HG02840 (cell line): ENCODE measurements around the gene BIN1.

ENCODE experiments used
- ATAC-seq: cut with Tn5 transposase; IDR thresholded peaks from one replicate; pipeline ENCODE4 v1.9.1; 2021; ENCODE audit warnings: mild to moderate bottlenecking, moderate library complexity, moderate number of reproducible peaks; ENCODE audit not compliant: unreplicated experiment, low FRiP score

Gene BIN1

DNA sequence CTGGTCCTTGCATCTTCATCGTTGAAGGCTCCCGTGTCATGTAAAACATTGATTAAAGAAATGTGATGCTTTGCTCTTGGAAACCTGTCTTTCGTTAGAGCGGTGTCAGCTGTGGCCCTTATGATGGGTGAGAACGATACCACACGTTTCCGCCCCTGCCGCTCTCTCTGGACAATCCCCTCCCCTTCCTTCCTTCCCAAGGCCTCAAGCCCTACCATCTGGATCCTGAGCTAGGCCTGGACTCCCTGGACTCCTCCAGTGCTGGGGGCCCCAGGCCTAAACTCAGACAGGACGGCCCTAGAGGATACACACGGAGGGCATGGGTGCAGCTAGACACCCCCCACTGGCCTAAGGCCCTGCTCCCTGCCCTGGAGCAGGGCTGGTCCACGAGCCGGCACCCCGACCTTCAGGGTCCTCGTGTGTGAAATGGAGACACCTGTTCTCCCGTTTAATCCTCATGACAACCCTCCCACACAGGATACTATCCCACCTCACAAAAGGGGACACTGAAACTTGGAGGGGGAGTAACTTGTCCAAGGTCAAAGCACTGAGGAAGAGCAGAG is 13.2 kb downstream of the BIN1 start:
- ATAC-seq, result no peak

DNA sequence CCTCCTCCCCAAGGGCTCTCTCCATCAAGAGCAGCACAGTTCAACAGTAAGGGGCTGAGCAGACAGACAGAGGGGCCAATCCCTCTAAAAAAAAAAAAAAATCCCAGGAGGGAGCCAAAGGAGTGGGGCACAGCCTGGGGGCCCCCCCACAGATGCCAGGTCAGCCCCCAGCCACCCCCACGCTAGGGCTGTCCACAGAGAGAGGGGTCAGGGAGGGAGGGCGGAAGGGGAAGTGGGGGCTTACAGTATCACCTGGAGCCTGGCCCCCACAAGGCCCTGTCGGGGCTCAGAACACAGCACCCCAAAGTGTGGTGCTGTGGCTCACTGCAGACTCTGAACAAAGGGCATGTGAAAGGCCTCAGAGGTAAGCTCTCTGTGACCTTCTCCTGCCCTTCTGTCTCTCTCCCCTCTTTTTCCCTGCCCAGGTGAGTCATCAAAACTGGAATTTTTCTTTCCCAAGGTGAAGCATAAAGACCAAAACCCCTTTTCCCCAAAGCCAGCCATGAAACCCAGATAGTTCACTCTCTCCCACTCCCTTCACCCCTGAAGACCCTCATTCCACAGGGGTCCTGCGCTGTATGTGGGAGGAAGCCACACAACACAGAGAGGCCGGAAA is 13.9 kb downstream of the BIN1 start:
- ATAC-seq, result no peak

DNA sequence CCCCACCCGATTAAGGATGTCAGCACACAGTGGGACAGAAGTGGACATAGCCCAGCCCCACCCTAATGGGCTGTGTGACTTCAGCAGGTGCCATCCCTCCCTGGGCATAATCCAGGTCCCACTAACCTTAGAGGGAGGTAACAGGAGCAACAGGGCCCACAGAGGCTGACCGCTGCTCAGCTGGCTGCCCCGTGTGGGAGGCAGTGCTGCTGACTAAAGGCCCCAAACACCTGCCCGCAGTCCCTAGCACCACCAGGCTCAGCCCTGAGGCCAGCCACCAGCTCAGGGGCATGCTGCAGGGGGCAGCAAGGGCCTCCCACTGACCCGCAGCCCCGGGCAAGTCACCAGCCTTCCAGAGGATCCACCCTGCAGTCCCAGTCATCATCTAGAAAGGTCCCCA is 14.6 kb downstream of the BIN1 start:
- ATAC-seq, result no peak

DNA sequence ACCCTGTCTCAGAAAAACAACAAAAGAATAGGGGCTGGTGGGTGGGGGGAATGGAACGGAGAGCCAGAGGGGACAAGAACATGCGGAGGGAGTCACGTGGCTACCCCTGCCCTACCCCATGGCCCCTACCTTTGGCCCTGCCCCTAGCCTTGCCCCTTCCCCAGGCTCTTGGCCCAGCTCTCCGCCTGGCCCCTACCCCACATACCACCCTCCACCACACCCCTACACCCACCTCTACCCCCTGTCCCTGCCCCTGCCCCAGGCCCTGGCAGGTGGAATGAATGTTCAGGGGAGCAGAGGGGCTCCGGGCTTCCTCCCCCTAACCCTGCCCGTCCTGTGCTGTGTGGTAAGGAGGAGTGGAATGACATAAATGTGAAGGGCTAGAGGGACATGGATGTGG is 15.1 kb downstream of the BIN1 start:
- ATAC-seq, result no peak

DNA sequence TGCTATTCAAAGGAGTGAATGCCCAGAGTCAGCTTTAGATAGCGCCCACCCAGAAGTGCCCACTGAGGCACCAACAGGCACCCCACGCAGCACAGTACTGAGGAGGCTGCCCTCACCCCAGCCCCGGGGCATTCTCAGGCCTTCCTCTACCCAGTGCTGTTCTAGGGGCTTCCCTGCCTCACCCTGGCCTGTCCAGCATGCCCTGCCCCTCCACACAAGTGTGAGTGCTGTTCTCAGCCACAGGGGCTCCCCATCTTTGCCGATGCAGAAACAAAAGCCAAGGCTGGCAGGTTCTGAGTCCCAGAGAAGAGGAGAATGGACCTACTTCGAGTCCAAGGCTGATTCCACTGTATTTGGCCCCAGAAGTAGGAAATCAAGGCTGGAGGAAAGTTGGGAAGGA is 15.8 kb downstream of the BIN1 start:
- no peak for ATAC-seq

DNA sequence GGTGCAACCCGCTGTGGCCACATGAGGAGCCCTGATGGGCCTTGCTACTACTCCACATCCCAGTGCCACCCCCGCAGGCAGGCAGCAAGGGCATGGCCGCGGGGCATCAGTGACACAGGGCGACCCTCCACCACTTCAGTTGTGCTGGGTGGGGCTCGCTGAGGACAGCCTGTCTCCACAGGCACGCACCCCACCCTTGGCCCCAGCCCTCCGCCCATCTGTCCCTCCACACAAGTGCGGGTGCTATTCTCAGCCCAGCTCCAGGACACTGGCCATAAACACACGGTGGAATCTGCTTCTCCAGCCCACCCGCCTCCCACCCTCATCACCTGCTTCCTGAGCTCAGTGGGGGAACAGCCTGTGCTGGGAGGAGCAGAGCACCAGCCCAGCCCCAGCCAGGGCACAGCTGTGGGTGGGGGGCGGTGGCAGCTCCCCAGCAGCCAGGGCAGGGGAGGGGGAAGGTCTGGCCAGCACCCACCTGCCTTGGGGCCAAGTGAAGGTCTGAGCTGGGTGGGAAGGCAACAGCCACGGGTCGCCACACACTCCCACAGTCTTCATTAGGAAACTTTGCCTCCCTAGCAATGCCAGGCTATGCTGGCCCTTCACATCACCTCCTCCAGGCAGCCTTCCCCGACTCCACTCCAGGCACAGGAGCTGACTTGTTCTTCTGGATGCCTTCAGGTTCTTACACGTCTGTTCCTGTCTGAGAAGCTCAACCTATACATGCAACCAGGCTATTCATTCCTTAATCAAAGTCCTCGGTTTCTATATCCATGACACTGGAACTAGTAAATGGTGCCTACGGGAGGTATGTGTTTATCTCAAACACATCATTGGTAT is 16.5 kb downstream of the BIN1 start:
- no peak for ATAC-seq

DNA sequence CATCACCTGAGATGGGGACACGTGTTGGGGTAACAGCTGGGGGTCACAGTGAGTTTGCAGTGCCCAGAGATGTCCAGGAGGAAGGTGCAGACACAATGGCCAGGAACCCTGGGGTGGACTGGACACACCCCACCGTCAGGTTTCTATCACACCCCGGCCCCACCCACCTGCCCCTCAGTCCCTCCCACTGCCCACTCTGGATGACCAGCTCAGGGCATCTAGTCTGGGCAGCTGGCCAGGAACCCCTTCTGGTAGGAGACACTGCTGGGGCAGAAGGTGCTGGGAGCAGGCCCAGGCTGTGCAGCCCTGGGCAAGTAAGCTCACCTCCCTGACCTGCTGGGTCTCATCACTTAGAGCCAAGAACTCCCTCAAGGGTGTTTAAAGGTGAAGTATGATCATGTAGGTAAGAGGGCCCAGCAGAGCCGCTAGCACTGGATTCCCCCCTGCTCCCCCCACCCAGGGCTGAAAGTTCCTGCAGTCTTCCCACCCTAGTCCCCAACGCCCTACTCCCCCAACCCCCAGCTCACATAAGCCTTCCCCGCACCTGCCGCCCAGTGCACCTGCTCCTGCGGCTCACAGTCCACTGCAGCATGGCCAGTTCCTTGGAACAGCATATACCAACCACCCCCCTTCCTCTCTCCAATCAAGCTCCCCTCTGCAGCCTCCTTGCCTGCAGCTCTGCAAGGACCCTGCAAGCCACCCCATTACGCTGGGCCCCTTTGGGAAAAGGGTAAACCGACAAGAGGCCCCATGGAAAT is 17.3 kb downstream of the BIN1 start:
- ATAC-seq, result no peak

DNA sequence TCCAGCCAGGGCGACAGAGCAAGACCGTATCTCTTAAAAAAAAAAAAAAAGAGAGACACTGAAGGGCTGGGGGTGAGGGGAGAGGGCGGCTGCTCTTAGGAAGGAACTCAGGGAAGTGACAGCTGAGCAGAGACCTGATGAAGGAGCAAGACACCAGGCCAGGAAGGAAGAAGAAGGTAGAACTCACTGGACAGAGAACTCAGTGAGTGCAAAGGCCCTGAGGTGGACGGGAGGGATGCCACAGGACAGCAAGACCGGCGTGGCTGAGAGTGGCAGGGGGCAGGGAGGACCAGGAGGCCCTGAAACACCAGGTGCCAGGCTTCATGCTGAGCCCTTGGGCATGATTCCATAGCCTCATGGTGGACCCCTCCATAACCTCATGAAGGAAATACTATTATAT is 18.2 kb downstream of the BIN1 start:
- no peak for ATAC-seq

DNA sequence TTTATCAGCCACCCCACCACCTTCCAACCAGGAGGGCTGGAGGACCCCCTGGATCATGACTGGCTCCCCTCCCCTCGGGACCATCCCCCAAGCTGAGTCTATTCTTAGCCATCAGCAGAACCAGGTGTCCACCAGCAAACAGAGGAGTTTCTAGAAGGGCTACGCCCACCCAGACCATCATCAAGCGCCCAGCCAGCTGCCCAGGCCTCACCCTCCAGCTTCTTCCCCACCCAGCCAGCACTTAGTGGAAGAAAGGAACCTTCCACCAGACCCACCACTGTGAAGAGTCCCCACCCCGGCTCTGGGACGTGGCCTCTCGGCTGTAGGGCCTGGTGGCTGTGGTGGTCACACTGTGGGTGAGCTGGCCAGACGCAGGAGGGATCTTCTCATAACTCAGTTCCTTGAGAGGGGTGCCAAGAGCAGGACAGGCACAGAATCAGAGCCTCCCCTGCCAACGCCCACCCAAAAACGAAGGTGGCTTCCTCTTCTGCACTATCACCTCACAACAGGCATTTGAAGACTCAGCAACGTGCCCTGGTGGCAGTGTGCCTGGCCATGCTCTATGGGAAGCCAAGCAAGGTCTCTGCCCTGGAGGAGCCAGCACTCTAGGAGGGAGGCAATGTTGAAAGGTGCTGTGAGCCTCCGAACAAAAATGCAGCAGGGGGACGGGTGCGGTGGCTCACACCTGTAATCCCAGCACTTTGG is 19.0 kb downstream of the BIN1 start:
- no peak for ATAC-seq

DNA sequence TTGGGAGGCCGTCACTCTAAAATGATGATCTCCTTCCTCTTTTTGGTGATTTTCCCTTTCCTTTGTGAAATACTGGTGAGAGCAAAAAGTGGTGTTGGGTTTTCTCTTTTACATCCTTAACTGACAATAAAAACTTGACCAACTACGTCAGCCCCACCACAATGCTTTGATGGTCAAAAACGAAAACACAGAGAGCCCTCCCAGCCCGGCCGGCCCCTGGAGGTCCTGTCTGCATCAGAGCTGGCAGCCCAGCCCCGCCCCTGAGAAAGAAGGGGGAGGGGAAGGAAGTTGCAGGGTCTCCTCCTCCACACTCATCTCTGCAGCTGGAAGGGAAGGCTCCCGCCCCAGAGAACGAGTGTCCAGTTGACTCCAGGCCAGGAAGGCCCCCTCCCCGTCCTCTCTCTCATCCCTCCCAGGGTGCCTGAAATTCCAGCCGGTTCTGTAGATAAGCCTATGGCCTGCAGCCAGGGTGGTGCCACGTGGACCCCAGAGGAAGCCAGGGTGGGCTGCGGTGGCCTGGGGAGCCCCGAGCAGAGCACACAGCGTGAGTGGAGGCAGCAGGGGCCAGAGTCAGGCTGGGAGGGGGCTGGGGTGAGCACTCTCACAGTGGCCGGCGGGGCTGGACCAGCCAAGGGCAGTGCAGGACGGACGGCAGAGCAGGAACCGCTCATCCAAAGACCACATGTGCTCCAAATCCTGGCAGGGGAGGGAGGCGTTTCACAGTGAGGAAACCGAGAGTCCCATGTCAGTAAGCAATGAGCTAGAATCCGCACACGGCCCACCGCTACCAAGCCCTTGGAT is 19.8 kb downstream of the BIN1 start:
- ATAC-seq, result peak; percentile 64

DNA sequence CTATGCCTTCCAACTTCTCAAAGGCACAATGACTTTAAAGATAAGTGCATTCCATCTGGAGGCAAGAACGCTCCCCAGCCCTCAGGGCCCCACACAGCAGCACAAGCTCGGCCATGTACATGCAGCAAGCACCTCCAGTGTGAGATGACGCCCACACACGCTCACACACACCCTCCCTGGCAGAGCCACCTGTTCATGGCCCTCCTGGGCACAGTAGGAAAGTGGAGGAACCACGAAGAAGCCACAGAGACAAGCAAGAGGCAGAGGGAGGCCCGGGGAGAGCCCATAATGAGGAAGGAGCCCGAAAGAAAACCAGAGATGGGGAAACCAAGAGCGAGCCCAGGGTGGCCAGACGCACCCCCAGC is 21.7 kb downstream of the BIN1 start:
- ATAC-seq, result no peak

DNA sequence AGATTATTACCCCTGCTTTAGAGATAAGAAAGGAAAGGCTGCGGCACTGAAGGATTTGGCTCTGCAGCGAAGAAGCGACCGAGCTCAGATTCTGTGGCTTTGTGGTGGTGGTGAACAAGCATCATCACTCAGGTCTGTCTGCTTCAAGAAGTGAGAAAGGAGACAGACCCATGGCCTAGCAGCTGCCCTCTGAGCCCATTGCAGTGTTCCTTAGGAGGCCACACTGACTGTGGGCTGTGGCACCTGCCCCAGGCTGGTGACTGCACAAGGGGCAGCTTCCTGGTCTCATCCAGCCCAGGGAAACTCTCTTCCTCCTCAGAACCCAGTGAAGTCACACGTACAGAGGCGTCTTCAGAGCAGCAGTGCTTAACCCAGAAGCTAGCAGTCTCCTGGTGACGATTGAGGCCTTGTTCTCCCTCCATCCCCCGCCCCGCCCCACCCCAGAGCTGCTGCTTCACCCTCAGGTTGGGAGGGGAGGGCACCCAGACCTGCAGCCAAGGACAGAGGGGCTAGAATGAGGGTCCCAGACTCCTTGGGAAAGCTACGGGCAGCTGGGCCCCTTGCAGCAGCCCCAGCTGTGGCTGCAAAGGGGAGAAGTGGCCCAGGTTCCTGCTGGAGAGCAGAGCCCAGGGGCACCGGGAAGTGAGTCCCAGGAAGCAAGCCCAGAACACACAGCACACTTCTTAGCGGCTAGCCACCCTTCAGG is 22.2 kb downstream of the BIN1 start:
- ATAC-seq, result no peak

DNA sequence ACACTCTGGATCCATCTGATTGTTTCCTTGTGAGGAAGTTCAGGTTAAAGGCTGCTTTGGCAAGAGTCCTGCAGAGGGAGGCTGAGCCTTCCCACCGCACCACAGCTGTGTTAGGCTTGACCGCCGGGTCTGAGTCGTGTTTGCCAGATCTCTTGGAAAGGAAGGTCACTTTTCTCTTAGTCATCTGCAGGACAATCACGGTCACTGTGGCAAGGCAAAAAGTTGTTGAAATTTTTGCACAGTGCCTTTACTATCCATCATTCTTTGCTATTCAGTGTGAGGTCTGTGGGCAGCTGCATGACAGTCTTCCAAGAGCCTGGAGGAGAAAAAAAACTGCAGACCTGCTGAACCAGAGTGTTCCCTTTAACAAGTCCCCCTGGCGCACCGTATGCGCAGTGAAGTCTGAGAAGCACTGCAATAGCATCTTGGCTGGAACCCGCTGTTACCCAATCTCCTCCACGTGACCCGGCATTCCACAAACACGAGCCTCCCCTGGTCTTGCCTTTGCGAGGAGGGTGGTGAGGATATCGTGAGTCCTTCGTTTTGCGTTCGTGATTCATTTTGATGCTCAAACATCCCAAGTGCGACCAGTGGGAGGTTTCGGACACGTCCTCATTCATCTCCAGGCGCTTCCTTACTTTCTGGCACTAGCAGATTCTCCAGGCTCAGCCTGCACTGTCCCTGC is 23.0 kb downstream of the BIN1 start:
- ATAC-seq, result no peak

DNA sequence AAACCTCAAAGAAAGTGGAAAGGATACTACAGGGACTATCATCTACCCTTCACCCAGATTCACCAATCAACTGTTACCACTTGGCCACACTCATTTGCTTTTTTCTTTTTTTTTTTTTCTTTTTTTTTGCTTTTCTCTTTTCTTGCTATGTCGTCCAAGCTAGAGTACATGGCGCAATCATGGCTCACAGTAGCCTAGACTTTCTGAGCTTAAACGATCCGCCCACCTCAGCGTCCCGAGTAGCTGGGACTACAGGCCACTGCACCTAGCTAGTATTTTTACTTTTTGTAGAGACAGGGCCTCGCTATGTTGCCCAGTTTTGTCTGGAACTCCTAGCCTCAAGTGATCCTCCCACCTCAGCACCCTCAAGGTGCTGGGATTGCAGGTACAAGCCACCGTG is 24.0 kb downstream of the BIN1 start:
- ATAC-seq, result no peak

DNA sequence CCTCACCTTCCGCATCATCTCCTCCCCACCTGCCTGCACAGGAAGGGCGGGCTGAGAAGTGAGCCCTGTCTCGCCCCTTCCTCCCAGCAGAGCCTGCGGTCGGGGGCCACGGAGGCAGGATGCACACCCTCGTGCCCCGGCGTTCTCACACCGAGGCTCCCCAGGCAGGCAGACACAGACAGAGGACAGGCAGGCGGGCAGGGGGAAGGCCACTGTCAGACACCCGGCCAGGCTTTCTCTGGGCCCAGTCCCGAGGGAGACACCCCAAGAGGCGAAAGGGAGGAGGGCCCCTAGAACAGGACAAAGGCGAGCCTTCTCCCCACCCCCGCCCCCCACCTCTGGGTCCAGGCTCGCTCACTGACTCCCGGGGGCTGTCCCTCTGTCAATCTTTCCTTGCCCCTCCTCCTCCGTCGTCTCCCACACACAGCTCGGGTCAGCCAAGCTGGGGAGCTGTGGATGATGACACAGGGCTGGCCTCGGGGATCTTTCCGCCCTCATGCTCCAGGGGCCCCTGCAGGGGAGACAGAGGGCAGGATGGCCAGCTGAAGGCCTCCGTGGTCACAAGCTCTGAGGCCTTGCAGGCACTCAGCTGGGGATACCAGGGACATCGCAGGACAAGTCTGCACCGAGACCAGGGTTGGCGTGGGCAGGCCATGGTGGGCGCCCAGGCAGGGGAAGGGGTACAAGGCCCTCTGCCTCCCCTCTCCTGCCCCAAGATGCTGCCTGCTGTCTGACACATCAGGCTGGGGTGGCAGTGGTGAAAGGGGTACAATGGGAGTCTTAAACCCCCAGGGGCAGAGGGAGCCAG is 24.9 kb downstream of the BIN1 start:
- ATAC-seq, result peak; percentile 31

DNA sequence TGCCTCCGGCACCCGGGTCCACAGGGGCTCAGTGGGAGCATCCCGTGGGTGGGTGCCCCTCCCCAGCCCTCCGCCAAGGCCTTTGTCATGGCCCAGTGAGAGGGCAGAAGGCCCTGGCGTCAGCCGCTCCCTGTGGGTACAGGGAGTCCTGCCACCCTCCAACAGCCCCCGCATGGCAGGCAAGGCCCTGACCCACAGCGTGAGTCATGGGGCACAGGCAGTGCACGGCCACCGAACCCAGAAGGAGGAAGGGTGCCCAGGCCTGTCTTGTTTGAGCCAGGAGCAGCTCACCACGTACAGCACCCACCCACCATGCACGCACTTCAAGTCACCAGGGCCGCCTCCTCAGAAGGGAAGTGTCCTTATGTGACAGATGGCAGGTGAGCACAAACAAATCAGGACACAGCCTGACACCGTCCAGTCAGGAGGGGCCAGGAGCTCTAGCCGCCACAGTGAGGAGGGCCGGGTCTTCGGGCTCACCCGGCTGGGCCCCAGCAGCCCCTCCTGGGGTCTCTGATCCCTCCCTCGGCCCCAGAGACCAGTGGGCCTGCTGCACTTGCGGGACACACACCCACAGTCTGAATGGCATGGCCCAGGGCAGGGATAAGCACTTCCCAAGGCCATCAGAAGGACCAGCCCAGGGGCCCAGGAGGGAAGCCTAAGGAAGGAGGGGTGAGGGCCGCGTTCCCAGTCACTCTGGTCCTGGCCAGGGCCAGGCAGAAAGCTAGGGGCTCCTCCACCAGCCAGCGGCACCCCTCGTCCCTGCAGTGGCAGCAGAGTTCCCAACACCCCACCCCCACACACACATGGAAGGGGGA is 25.8 kb downstream of the BIN1 start:
- ATAC-seq, result peak; percentile 48
